ENCODE results near the gene CLCN7.

- TF ChIP-seq CTCF (IDR thresholded peaks at IDR 0.05 in 2 of 3, conservative IDR thresholded peaks at IDR 0.05 in 1 of 3; ENCODE audit: borderline replicate concordance in 1 of 3, insufficient read depth in 1 of 3, low read depth in 2 of 3, low read length in 2 of 3): no peak
- TF ChIP-seq REST (IDR thresholded peaks at IDR 0.05; ENCODE audit: low read depth): no peak
Observed at GRCh38 chr16:1426734-1427471, 47.9 kb downstream of the CLCN7 start.
